Mesenchymal stem cell (in vitro differentiated cells and primary cell): ENCODE data around the gene FAM110A.
"Not testable (repeated sequence)": the region's sequence is repeated elsewhere in the genome, so short reads cannot be mapped to it uniquely, and the experiment has no call there.

Source experiments
- DNase-seq: peaks from one replicate; pipeline ENCODE4 v3.0.0-alpha.2; 2013
- H2AFZ ChIP-seq: one replicate; pipeline ENCODE4 v1.6.1; 2013; ENCODE audit warnings: low read depth, mild to moderate bottlenecking, control low read depth, inconsistent platforms, low read length, moderate library complexity
- H2AK5ac ChIP-seq: 2 replicates; pipeline ENCODE4 v1.6.1; 2013; ENCODE audit warnings: low read length, moderate library complexity, mild to moderate bottlenecking, inconsistent platforms; ENCODE audit not compliant: severe bottlenecking
- H2BK120ac ChIP-seq: one replicate; pipeline ENCODE4 v1.6.1; 2013; ENCODE audit warnings: low read depth, mild to moderate bottlenecking, inconsistent platforms, low read length, moderate library complexity
- H2BK12ac ChIP-seq, 2 experiments: one replicate each; pipeline ENCODE4 v1.6.1; 2013; ENCODE audit warnings: inconsistent platforms in 2 of 2, low read length in 2 of 2, mild to moderate bottlenecking in 2 of 2, moderate library complexity in 2 of 2, control low read depth in 1 of 2
- H2BK15ac ChIP-seq: one replicate; pipeline ENCODE4 v1.6.1; 2013; ENCODE audit warnings: mild to moderate bottlenecking, low read depth, inconsistent platforms; ENCODE audit not compliant: poor library complexity, severe bottlenecking
- H2BK5ac ChIP-seq: 2 replicates; pipeline ENCODE4 v1.6.1; 2013; ENCODE audit warnings: low read depth, mild to moderate bottlenecking, low read length, control low read depth, inconsistent platforms; ENCODE audit not compliant: poor library complexity, severe bottlenecking
- H3K14ac ChIP-seq, 2 experiments: one replicate each; pipeline ENCODE4 v1.6.1; 2013; ENCODE audit warnings: inconsistent platforms in 2 of 2, low read length in 2 of 2, control low read depth in 1 of 2, mild to moderate bottlenecking in 1 of 2, moderate library complexity in 1 of 2
- H3K18ac ChIP-seq, 2 experiments: one replicate each; pipeline ENCODE4 v1.6.1; 2013; ENCODE audit warnings: inconsistent platforms in 2 of 2, low read length in 2 of 2, control low read depth in 1 of 2, low read depth in 1 of 2, mild to moderate bottlenecking in 1 of 2
- H3K23ac ChIP-seq, 2 experiments: one replicate each; pipeline ENCODE4 v1.6.1; 2013; ENCODE audit warnings: inconsistent platforms in 2 of 2, low read length in 2 of 2, mild to moderate bottlenecking in 2 of 2, moderate library complexity in 2 of 2, control low read depth in 1 of 2
- H3K27ac ChIP-seq: 2 replicates; pipeline ENCODE4 v1.5.1; 2013; ENCODE audit warnings: mild to moderate bottlenecking, moderate library complexity, low read length, control low read depth, inconsistent platforms; ENCODE audit not compliant: poor library complexity, severe bottlenecking
- H3K27me3 ChIP-seq, 2 experiments: 2 replicates each; pipeline versions ENCODE4 v1.6.1 to v1.7.0; 2013; ENCODE audit warnings: low read length in 2 of 2, mild to moderate bottlenecking in 2 of 2, moderate library complexity in 2 of 2, control low read depth in 1 of 2, inconsistent platforms in 1 of 2; ENCODE audit not compliant: control insufficient read depth in 1 of 2, insufficient read depth in 1 of 2
- H3K36me3 ChIP-seq, 2 experiments: 2 replicates each; pipeline versions ENCODE4 v1.6.1 to v1.7.0; 2013; ENCODE audit warnings: low read length in 2 of 2, control low read depth in 1 of 2, inconsistent platforms in 1 of 2, low read depth in 1 of 2, mild to moderate bottlenecking in 1 of 2; ENCODE audit not compliant: insufficient read depth in 2 of 2, control insufficient read depth in 1 of 2
- H3K4ac ChIP-seq, 2 experiments: one replicate each; pipeline ENCODE4 v1.6.1; 2013; ENCODE audit warnings: inconsistent platforms in 2 of 2, low read length in 2 of 2, mild to moderate bottlenecking in 2 of 2, moderate library complexity in 2 of 2, control low read depth in 1 of 2, low read depth in 1 of 2
- H3K4me1 ChIP-seq: 2 replicates; pipeline ENCODE4 v1.6.1; 2013; ENCODE audit warnings: low read depth, low read length, control low read depth; ENCODE audit not compliant: control insufficient read depth, insufficient read depth
- H3K4me2 ChIP-seq: 2 replicates; pipeline ENCODE4 v1.6.1; 2013; ENCODE audit warnings: low read length, mild to moderate bottlenecking, inconsistent platforms; ENCODE audit not compliant: poor library complexity, severe bottlenecking
- H3K4me3 ChIP-seq, 2 experiments: 2 replicates each; pipeline versions ENCODE4 v1.5.1 to v1.7.0; 2013; ENCODE audit warnings: low read length in 2 of 2, mild to moderate bottlenecking in 2 of 2, control low read depth in 1 of 2, low read depth in 1 of 2; ENCODE audit not compliant: insufficient read depth in 1 of 2
- H3K79me1 ChIP-seq: replicated peaks from 2 replicates; pipeline ENCODE4 v1.6.1; 2013; ENCODE audit warnings: mild to moderate bottlenecking, control low read depth, low read length, inconsistent platforms; ENCODE audit not compliant: poor library complexity, severe bottlenecking
- H3K9ac ChIP-seq: 2 replicates; pipeline ENCODE4 v1.7.0; 2013; ENCODE audit warnings: mild to moderate bottlenecking, low read length, moderate library complexity
- H3K9me3 ChIP-seq: 2 replicates; pipeline ENCODE4 v1.7.0; 2013; ENCODE audit warnings: mild to moderate bottlenecking, low read length; ENCODE audit not compliant: control insufficient read depth
- H4K8ac ChIP-seq: one replicate; pipeline ENCODE4 v1.6.1; 2013; ENCODE audit warnings: inconsistent platforms, mild to moderate bottlenecking, low read length, moderate library complexity
- H4K91ac ChIP-seq: one replicate; pipeline ENCODE4 v1.6.1; 2013; ENCODE audit warnings: mild to moderate bottlenecking, low read length, inconsistent platforms
- WGBS: methylation state at CpG from one replicate; pipeline ENCODE4 v1.1.7; 2013; ENCODE audit warnings: mixed read lengths; 5-methylcytosine and 5-hydroxymethylcytosine counted together

Gene FAM110A

DNA sequence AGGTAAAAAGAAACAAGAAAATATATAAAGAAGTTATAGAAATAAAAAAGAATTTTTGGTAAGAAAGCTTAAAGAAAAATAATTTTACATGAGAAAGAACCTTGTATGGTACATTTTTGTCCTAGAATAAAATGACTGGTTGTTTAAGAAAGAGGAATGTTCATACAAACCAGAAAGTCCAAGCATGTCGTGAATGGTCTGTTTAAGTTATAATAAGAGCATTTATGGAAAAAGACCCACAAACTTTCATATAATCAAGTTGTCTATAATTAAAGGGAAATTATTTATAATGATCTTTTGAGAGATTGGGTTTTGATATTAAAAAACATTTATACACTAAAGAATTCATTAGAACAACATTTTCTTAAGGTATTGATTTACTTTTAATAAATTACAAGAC is 27.8 kb upstream of the FAM110A start:
- WGBS = 0% methylated on average over 1 of the region's 1 CpG
- Histone ChIP-seq H3K4ac (no peak overlapping the region), H3K4me1 (no peaks in the 10 kb centered on the region)

DNA sequence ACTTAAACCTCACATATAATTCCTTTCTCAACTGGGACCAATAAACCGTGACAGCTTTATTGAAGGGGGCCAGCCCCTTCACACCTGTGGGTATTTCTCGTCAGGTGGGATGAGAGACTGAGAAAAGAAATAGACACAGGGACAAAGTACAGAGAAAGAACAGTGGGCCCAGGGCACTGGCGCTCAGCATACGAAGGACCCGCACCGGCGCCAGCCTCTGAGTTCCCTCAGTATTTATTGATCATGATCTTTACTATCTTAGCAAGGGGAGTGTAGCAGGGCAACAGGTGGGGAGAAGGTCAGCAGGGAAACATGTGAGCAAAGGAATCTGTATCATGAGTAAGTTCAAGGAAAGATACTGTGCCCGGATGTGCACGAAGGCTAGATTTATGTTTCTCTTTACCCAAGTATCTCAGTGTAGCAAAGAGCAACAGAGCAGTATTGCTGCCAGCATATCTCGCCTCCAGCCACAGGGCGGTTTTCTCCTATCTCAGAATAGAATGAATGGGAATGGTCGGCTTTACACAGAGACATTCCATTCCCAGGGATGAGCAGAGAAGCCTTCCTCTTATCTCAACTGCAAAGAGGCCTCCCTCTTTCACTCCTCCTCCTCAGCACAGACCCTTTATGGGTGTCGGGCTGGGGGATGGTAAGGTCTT is 21.6 kb upstream of the FAM110A start:
- DNase-seq, H3K23ac ChIP-seq, H3K36me3 ChIP-seq, H3K18ac ChIP-seq, H3K14ac ChIP-seq, H4K8ac ChIP-seq, H3K4me2 ChIP-seq, H3K4ac ChIP-seq, H3K27ac ChIP-seq, H2BK120ac ChIP-seq, H3K4me3 ChIP-seq, H4K91ac ChIP-seq, H2BK12ac ChIP-seq, H2AFZ ChIP-seq, H3K9ac ChIP-seq, H2BK5ac ChIP-seq, H2BK15ac ChIP-seq, H2AK5ac ChIP-seq, H3K4me1 ChIP-seq, H3K79me1 ChIP-seq, H3K9me3 ChIP-seq: not testable (repeated sequence)
- WGBS = 90% methylated on average over 9 of the region's 13 CpGs
- H3K27me3 ChIP-seq = peaks cover 0 to 40% of the 10 kb centered on the region in 2 experiments

More for the DNA sequence above, 27.8 kb upstream of the FAM110A start:
- Histone ChIP-seq H3K27ac (no peak overlapping the region), H4K8ac (no peak overlapping the region), H3K9ac (no peak overlapping the region), H3K79me1 (no peaks in the 10 kb centered on the region), H3K36me3 (no peaks in the 10 kb centered on the region), H2BK15ac (no peak overlapping the region), H2BK5ac (no peak overlapping the region), H3K4me2 (no peak overlapping the region), H3K4me3 (no peak overlapping the region), H3K14ac (no peak overlapping the region), H2AFZ (no peak overlapping the region), H2BK12ac (no peak overlapping the region), H3K9me3 (peaks cover 16% of the 10 kb centered on the region), H3K18ac (no peak overlapping the region), H2BK120ac (no peak overlapping the region), H3K23ac (no peak overlapping the region), H3K27me3 (peaks cover 0 to 7% of the 10 kb centered on the region in 2 experiments), H2AK5ac (no peak overlapping the region), H4K91ac (no peak overlapping the region)
- peak; percentile 19 for DNase-seq

GRCh38 chr20:812435-812814 is 21.1 kb upstream of the FAM110A start:
- H2BK12ac ChIP-seq, H3K4ac ChIP-seq, H2BK120ac ChIP-seq, H3K9me3 ChIP-seq, H4K8ac ChIP-seq, H3K4me1 ChIP-seq, H4K91ac ChIP-seq, H3K23ac ChIP-seq, H2BK15ac ChIP-seq, H2BK5ac ChIP-seq, H3K9ac ChIP-seq, DNase-seq, H3K4me3 ChIP-seq, H2AK5ac ChIP-seq, H2AFZ ChIP-seq, H3K18ac ChIP-seq, H3K14ac ChIP-seq, H3K4me2 ChIP-seq, H3K36me3 ChIP-seq, H3K79me1 ChIP-seq, H3K27ac ChIP-seq: not testable (repeated sequence)
- WGBS = no CpG with 5 or more reads among the region's 2 CpGs
- peaks cover 0 to 40% of the 10 kb centered on the region in 2 experiments for H3K27me3 ChIP-seq

DNA sequence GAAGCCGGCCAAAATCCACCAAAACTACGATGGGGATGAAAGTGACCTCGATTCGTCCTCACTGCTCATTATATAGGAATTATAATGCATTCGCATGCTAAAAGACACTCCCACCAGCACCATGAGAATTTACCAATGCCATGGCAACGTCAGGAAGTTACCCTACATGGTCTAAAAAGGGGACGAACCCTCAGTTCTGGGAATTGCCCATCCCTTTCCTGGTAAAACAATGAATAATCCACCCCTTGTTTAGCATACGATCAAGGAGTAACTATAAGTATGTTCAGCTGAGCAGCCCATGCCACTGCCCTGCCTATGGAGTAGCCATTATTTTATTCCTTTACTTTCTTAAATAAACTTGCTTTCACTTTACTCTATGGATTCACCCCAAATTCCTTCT is 20.1 kb upstream of the FAM110A start:
- DNase-seq = no peak
- Histone ChIP-seq H4K91ac (no peak overlapping the region), H2AK5ac (no peak overlapping the region), H2BK5ac (no peak overlapping the region), H3K9me3 (no peaks in the 10 kb centered on the region), H4K8ac (no peak overlapping the region), H3K23ac (no peak overlapping the region), H3K9ac (no peak overlapping the region), H3K4me1 (no peaks in the 10 kb centered on the region), H3K27ac (no peak overlapping the region), H3K4me2 (no peak overlapping the region), H2BK12ac (no peak overlapping the region), H3K36me3 (no peaks in the 10 kb centered on the region), H3K27me3 (peaks cover 0 to 40% of the 10 kb centered on the region in 2 experiments), H3K18ac (no peak overlapping the region), H2AFZ (no peak overlapping the region), H2BK120ac (no peak overlapping the region), H2BK15ac (no peak overlapping the region), H3K4ac (no peak overlapping the region), H3K79me1 (no peaks in the 10 kb centered on the region), H3K14ac (no peak overlapping the region), H3K4me3 (no peak overlapping the region)
- WGBS = 82% methylated on average over 8 of the region's 8 CpGs
